Stimulated activated CD8-positive, alpha-beta memory T cell treated with anti-CD3 and anti-CD28 coated beads, Interleukin-4, amount 100 ng/mL, for 48 hours (primary cell): Measurements from ENCODE around the gene GRIK1.

Source experiments
- DNase-seq: peaks from one replicate; pipeline ENCODE4 v3.0.0-alpha.2; 2020

The GRIK1 gene

GRCh38 chr21:29711236-29711635, 228.6 kb downstream of the GRIK1 start:
- DNase-seq: no peak

GRCh38 chr21:29710498-29710897, 229.3 kb downstream of the GRIK1 start:
- no peak for DNase-seq

- no peak for DNase-seq
Observed at GRCh38 chr21:29708401-29708800, 231.4 kb downstream of the GRIK1 start.

GRCh38 chr21:29704719-29705118, 235.1 kb downstream of the GRIK1 start:
- DNase-seq: no peak

- no peak for DNase-seq
Observed at GRCh38 chr21:29701676-29702075, 238.1 kb downstream of the GRIK1 start.

GRCh38 chr21:29697555-29698193, 242.1 kb downstream of the GRIK1 start:
- no peak for DNase-seq

GRCh38 chr21:29696937-29697336, 242.9 kb downstream of the GRIK1 start:
- no peak for DNase-seq

GRCh38 chr21:29691616-29692491, 247.9 kb downstream of the GRIK1 start:
- DNase-seq: no peak

- DNase-seq: no peak
Observed at GRCh38 chr21:29689753-29690152, 250.0 kb downstream of the GRIK1 start.

- DNase-seq: no peak
Observed at GRCh38 chr21:29684106-29684505, 255.7 kb downstream of the GRIK1 start.

- no peak for DNase-seq
Observed at GRCh38 chr21:29682800-29683199, 257.0 kb downstream of the GRIK1 start.

- DNase-seq: no peak
Observed at GRCh38 chr21:29680273-29680672, 259.5 kb downstream of the GRIK1 start.

GRCh38 chr21:29678626-29679025, 261.2 kb downstream of the GRIK1 start:
- DNase-seq: no peak

GRCh38 chr21:29677326-29677725, 262.5 kb downstream of the GRIK1 start:
- DNase-seq: no peak

- DNase-seq: no peak
Observed at GRCh38 chr21:29676395-29676794, 263.4 kb downstream of the GRIK1 start.

- no peak for DNase-seq
Observed at GRCh38 chr21:29675451-29675850, 264.3 kb downstream of the GRIK1 start.

- no peak for DNase-seq
Observed at GRCh38 chr21:29674343-29674742, 265.5 kb downstream of the GRIK1 start.

- no peak for DNase-seq
Observed at GRCh38 chr21:29673096-29673610, 266.6 kb downstream of the GRIK1 start.

- DNase-seq: no peak
Observed at GRCh38 chr21:29671728-29672127, 268.1 kb downstream of the GRIK1 start.

- no peak for DNase-seq
Observed at GRCh38 chr21:29670228-29670627, 269.6 kb downstream of the GRIK1 start.

GRCh38 chr21:29669416-29669815, 270.4 kb downstream of the GRIK1 start:
- DNase-seq: no peak

- DNase-seq: no peak
Observed at GRCh38 chr21:29667651-29668050, 272.1 kb downstream of the GRIK1 start.

GRCh38 chr21:29664615-29665014, 275.2 kb downstream of the GRIK1 start:
- no peak for DNase-seq
